ENCODE data around the gene SH2D7.
A peak's percentile ranks its signal among the peaks of the same experiment; 100 is the strongest.

SH2D7 gene

DNA sequence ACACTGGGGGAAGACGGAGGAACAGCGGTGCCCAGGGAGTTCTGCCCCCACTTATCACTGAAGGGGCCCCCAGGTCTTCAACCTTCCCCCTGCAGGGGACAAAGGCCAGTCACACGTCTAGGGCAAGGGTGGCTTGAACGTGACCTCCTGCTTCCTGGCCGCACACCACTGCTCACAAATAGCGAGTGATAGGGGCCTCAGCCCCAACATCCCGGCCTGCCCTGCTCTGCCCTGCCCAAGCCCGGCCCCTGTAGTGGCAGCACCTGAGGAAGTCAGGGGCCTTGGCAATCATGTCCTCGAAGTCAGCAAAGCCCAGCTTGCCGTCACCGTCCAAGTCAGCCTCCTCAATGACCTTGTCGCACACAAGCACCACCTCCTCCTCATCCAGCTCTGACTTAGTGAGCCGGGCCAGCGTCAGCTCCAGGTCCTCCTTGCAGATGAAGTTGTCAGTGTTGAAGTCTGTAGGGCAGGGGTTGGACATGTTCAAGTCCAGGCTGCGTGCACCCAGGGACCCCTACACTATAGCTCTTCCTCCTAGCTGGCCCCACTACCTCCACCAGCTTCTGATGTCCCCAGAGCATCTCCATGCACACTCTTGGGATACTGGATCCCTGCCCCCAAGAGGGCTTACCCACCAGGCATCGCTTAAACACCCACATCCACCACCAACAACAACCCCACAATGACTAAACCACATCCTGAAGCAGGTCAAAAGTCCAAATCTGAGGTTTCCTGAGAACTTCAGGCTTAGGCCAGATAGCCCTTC lies 13.3 kb downstream of the SH2D7 start:
- no peaks in the 10 kb centered on the region for H3K27me3 ChIP-seq (ENCODE audit: insufficient read depth, insufficient read length)
- no peak overlapping the region for H3K9ac ChIP-seq (ENCODE audit: insufficient read length, low read depth)
- no peaks in the 10 kb centered on the region for H3K9me3 ChIP-seq (ENCODE audit: insufficient read depth, low read length)
- H3K4me3 ChIP-seq (ENCODE audit: insufficient read length, low read depth) = no peak overlapping the region
- peaks cover 18% of the 10 kb centered on the region for H3K36me3 ChIP-seq (ENCODE audit: insufficient read depth, insufficient read length, low read length)
- H3K4me1 ChIP-seq (ENCODE audit: insufficient read depth, insufficient read length) = no peaks in the 10 kb centered on the region
- no peak for DNase-seq (ENCODE audit: low read depth, low spot score)
- no peak for TF ChIP-seq SUZ12 (IDR thresholded peaks at IDR 0.05; ENCODE audit: extremely low read depth, insufficient read depth, insufficient read length)
- no peak for TF ChIP-seq ZNF274 (IDR thresholded peaks at IDR 0.05; ENCODE audit: low read depth, low read length)
- TF ChIP-seq YY1 (IDR thresholded peaks at IDR 0.05; ENCODE audit: insufficient read depth, insufficient read length) = no peak

DNA sequence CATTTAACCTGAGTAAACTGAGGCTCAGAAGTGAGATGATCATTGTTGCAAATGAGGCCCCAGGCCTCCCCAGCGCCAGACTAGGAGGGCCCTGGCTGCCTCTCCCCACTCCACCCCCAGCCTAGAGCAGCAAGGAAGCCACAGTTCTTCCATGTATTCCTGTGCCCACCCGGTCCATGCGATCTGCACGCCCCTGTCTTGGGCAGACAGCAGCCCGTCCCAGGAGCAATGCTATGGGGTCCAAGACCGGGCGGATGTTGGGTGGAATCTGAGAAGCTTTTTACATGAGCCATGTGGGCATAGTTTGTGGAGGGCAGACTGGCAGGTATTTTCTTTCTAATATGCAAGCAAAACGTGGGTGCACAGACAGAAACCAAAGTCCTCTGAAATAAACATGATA lies 15.1 kb downstream of the SH2D7 start:
- no peaks in the 10 kb centered on the region for H3K27me3 ChIP-seq (ENCODE audit: insufficient read depth, insufficient read length)
- H3K36me3 ChIP-seq (ENCODE audit: insufficient read depth, insufficient read length, low read length) = peaks cover 18% of the 10 kb centered on the region
- no peaks in the 10 kb centered on the region for H3K9me3 ChIP-seq (ENCODE audit: insufficient read depth, low read length)
- no peak overlapping the region for H3K9ac ChIP-seq (ENCODE audit: insufficient read length, low read depth)
- no peak overlapping the region for H3K4me3 ChIP-seq (ENCODE audit: insufficient read length, low read depth)
- no peak for TF ChIP-seq YY1 (IDR thresholded peaks at IDR 0.05; ENCODE audit: insufficient read depth, insufficient read length)
- no peak for TF ChIP-seq ZNF274 (IDR thresholded peaks at IDR 0.05; ENCODE audit: low read depth, low read length)
- no peak for TF ChIP-seq SUZ12 (IDR thresholded peaks at IDR 0.05; ENCODE audit: extremely low read depth, insufficient read depth, insufficient read length)
- no peaks in the 10 kb centered on the region for H3K4me1 ChIP-seq (ENCODE audit: insufficient read depth, insufficient read length)
- DNase-seq (ENCODE audit: low read depth, low spot score) = no peak

DNA sequence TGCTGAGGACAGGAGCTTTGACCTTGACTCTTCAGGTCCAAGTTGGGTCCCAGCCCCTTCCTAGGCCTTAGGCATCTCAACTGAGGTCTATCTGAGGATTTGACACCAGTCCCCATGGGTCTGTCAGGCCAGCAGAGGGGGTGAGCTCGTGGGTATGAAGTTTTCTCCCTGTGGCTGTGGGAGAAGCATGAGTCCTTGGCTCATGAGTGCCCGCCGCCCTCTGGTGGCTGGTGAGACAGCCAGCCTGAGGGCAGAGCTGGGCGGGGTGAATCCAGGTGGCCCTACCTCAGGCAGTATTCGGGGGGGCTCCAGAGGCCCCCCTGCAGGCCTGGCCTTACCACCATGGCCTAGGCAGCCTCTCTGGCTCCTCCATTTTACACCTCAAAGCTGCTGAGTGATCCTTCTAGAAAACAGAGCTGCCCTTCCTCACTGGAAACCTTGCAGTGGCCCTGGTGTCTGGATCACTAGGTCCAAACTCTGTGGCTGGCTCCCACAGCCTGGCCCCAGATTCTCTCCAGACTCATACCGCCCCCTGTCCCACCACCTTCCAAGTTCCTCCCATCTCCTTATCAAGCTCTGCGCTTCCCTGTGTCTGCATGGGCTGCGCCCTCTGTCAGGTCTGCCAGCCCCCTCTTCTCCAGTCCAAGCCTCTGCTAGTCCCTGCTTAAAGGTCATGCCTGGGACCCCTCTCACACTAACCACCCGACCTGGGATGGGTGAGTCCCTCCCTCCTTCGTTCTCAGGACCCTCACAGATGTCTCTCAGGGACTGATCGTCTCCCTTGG lies 16.1 kb downstream of the SH2D7 start:
- H3K4me3 ChIP-seq (ENCODE audit: insufficient read length, low read depth) = no peak overlapping the region
- DNase-seq (ENCODE audit: low read depth, low spot score) = peak; percentile 49
- peak overlapping the region; percentile 42 for H3K9ac ChIP-seq (ENCODE audit: insufficient read length, low read depth)
- TF ChIP-seq ZNF274 (IDR thresholded peaks at IDR 0.05; ENCODE audit: low read depth, low read length) = no peak
- TF ChIP-seq YY1 (IDR thresholded peaks at IDR 0.05; ENCODE audit: insufficient read depth, insufficient read length) = no peak
- TF ChIP-seq SUZ12 (IDR thresholded peaks at IDR 0.05; ENCODE audit: extremely low read depth, insufficient read depth, insufficient read length) = no peak
- peaks cover 18% of the 10 kb centered on the region for H3K36me3 ChIP-seq (ENCODE audit: insufficient read depth, insufficient read length, low read length)
- H3K4me1 ChIP-seq (ENCODE audit: insufficient read depth, insufficient read length) = no peaks in the 10 kb centered on the region
- no peaks in the 10 kb centered on the region for H3K27me3 ChIP-seq (ENCODE audit: insufficient read depth, insufficient read length)
- H3K9me3 ChIP-seq (ENCODE audit: insufficient read depth, low read length) = no peaks in the 10 kb centered on the region

DNA sequence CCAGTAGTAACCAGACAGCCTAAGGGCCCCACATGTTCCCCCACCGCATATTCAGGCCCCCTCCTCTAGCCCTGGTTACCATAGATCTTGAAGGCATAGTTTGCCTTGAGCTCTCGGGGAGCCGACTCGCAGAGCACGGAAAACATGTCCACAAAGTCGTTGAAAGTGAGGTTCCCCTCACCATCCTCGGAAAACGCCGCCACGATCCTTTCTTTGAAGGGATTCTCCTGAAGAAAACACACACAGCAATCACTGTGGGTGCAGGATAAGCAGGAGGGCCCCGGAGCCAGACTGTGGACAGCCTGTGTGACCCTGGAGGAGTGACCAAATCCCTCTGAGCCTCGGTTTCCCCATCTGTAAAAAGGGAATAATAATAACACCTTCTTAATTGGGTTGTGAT lies 16.8 kb downstream of the SH2D7 start:
- Histone ChIP-seq H3K27me3 (ENCODE audit: insufficient read depth, insufficient read length) (no peaks in the 10 kb centered on the region), H3K9ac (ENCODE audit: insufficient read length, low read depth) (no peak overlapping the region), H3K4me3 (ENCODE audit: insufficient read length, low read depth) (no peak overlapping the region), H3K4me1 (ENCODE audit: insufficient read depth, insufficient read length) (peaks cover 3% of the 10 kb centered on the region), H3K9me3 (ENCODE audit: insufficient read depth, low read length) (no peaks in the 10 kb centered on the region), H3K36me3 (ENCODE audit: insufficient read depth, insufficient read length, low read length) (peaks cover 18% of the 10 kb centered on the region)
- no peak for DNase-seq (ENCODE audit: low read depth, low spot score)
- no peak for TF ChIP-seq YY1 (IDR thresholded peaks at IDR 0.05; ENCODE audit: insufficient read depth, insufficient read length)
- TF ChIP-seq SUZ12 (IDR thresholded peaks at IDR 0.05; ENCODE audit: extremely low read depth, insufficient read depth, insufficient read length) = no peak
- no peak for TF ChIP-seq ZNF274 (IDR thresholded peaks at IDR 0.05; ENCODE audit: low read depth, low read length)

DNA sequence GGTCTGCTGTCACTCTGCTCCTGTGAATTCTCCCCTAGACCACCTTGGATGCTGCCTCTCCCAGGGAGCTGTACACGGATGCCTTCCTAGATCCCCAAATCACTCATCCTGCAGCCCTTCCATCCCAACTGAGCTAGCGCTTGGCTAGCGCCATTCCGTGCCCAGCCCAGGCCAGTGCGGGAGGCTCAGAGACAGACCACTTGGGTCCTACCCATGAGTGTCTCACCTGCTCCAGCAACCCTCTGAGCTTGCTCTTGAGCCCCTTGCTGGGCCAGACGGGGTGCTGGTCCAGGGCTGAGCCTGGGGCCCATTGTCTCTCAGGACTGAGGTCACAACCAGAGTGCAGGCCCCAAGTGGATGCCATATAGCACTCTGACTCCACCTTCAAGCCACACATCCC lies 17.7 kb downstream of the SH2D7 start:
- Histone ChIP-seq H3K4me1 (ENCODE audit: insufficient read depth, insufficient read length) (peaks cover 3% of the 10 kb centered on the region), H3K9ac (ENCODE audit: insufficient read length, low read depth) (no peak overlapping the region), H3K36me3 (ENCODE audit: insufficient read depth, insufficient read length, low read length) (peaks cover 18% of the 10 kb centered on the region), H3K4me3 (ENCODE audit: insufficient read length, low read depth) (no peak overlapping the region), H3K9me3 (ENCODE audit: insufficient read depth, low read length) (no peaks in the 10 kb centered on the region), H3K27me3 (ENCODE audit: insufficient read depth, insufficient read length) (no peaks in the 10 kb centered on the region)
- DNase-seq (ENCODE audit: low read depth, low spot score) = no peak
- TF ChIP-seq ZNF274 (IDR thresholded peaks at IDR 0.05; ENCODE audit: low read depth, low read length) = no peak
- no peak for TF ChIP-seq YY1 (IDR thresholded peaks at IDR 0.05; ENCODE audit: insufficient read depth, insufficient read length)
- no peak for TF ChIP-seq SUZ12 (IDR thresholded peaks at IDR 0.05; ENCODE audit: extremely low read depth, insufficient read depth, insufficient read length)

DNA sequence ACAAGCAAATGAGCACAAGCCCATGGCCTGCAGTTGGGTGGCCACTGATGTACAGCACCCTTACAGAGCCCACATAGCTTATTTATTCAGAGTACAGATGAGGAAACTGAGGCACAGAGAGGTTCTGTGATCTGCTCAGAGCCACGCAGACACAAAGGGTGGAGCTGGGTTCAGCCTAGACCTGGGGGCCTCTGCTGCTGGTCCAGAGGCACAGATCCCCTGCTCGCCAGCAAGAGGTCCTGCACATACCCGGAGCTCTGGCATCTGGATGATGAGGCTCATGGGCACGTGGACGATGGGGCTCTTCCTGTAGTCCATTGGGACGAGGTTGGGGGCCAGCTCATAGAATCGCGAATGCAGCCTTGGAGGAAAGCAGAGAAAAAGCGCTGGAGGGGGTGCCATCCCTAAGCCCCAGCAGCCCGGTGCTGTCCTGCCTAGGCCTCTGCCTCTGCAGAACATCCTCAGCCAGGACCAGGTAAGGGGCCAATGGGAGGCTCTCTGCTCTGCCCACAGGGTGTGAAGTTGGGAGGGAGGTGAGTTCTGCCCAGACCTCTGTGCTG lies 18.6 kb downstream of the SH2D7 start:
- H3K4me1 ChIP-seq (ENCODE audit: insufficient read depth, insufficient read length) = peaks cover 3% of the 10 kb centered on the region
- TF ChIP-seq YY1 (IDR thresholded peaks at IDR 0.05; ENCODE audit: insufficient read depth, insufficient read length) (no peak), ZNF274 (IDR thresholded peaks at IDR 0.05; ENCODE audit: low read depth, low read length) (no peak), SUZ12 (IDR thresholded peaks at IDR 0.05; ENCODE audit: extremely low read depth, insufficient read depth, insufficient read length) (no peak)
- H3K9ac ChIP-seq (ENCODE audit: insufficient read length, low read depth) = no peak overlapping the region
- no peaks in the 10 kb centered on the region for H3K9me3 ChIP-seq (ENCODE audit: insufficient read depth, low read length)
- DNase-seq (ENCODE audit: low read depth, low spot score) = no peak
- H3K4me3 ChIP-seq (ENCODE audit: insufficient read length, low read depth) = no peak overlapping the region
- H3K36me3 ChIP-seq (ENCODE audit: insufficient read depth, insufficient read length, low read length) = peaks cover 10% of the 10 kb centered on the region
- no peaks in the 10 kb centered on the region for H3K27me3 ChIP-seq (ENCODE audit: insufficient read depth, insufficient read length)

DNA sequence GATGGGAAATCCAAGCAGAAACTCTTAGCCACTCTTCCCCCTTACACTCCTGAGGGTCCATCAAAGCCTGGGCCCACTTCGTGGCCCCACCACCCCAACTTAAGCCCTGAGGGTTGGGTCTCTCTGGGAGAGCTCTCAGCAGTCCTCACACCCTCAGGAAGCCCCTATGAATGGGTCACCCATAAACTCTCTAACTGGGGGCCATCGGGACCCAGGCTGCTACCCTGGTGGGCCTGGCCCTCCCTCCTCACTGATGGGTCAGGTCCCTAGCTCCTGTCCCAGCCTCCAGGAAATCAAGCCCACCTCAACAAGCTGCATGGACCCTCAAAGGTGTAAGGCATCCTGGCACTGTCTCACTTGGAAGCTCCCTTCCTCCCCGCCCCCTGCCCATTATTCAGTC lies 19.4 kb downstream of the SH2D7 start:
- TF ChIP-seq ZNF274 (IDR thresholded peaks at IDR 0.05; ENCODE audit: low read depth, low read length) = no peak
- no peak for TF ChIP-seq SUZ12 (IDR thresholded peaks at IDR 0.05; ENCODE audit: extremely low read depth, insufficient read depth, insufficient read length)
- TF ChIP-seq YY1 (IDR thresholded peaks at IDR 0.05; ENCODE audit: insufficient read depth, insufficient read length) = no peak
- Histone ChIP-seq H3K9ac (ENCODE audit: insufficient read length, low read depth) (no peak overlapping the region), H3K9me3 (ENCODE audit: insufficient read depth, low read length) (no peaks in the 10 kb centered on the region), H3K4me3 (ENCODE audit: insufficient read length, low read depth) (no peak overlapping the region), H3K27me3 (ENCODE audit: insufficient read depth, insufficient read length) (no peaks in the 10 kb centered on the region), H3K4me1 (ENCODE audit: insufficient read depth, insufficient read length) (peaks cover 3% of the 10 kb centered on the region), H3K36me3 (ENCODE audit: insufficient read depth, insufficient read length, low read length) (peaks cover 5% of the 10 kb centered on the region)
- DNase-seq (ENCODE audit: low read depth, low spot score) = no peak

Data from NT2/D1 (cell line).